OCI-LY7 (cell line): Measurements from ENCODE around the gene DOHH. TPM values are rescaled to one million over a fixed set of nuclear protein-coding genes. Genes with fewer than 3 reads are reported as not detected.

ENCODE experiments used
- BruUV-seq: library from RNA; stranded (reverse); fragments of 400-500 nt; replicated peaks from 2 replicates; lab custom pipeline; 2021; lab: Mats Ljungman, UMichigan
- CTCF ChIA-PET: fragments of 300-600 bp; sonication (Branson Sonifier 250); formaldehyde crosslinking; loops from one replicate; lab custom pipeline; 2022; ENCODE audit warnings: antibody characterized with exemption; ENCODE audit not compliant: unreplicated experiment; lab: Charles Lee
- POLR2A ChIA-PET: fragments of 300-600 bp; sonication (Branson Sonifier 250); formaldehyde crosslinking; loops from one replicate; lab custom pipeline; 2022; ENCODE audit warnings: antibody characterized with exemption; lab: Charles Lee
- DNase-seq: peaks from one replicate; pipeline ENCODE4 v3.0.0-alpha.2; 2015; ENCODE audit warnings: low spot score
- H2AFZ ChIP-seq: fragments of 200-600 bp; sonication (generic), shearing (Covaris generic); 2 replicates; pipeline ENCODE4 v1.6.1; 2014; ENCODE audit warnings: mild to moderate bottlenecking, antibody characterized with exemption, low read length, moderate library complexity
- H3K27ac ChIP-seq: fragments of 200-600 bp; sonication (generic); 2 replicates; pipeline ENCODE4 v1.5.1; 2014; ENCODE audit warnings: mixed run types, low read depth, mild to moderate bottlenecking, moderate library complexity, low read length, inconsistent platforms; ENCODE audit not compliant: poor library complexity, severe bottlenecking
- H3K36me3 ChIP-seq: fragments of 200-600 bp; sonication (generic); 2 replicates; pipeline ENCODE4 v1.6.1; 2014; ENCODE audit warnings: mild to moderate bottlenecking, antibody characterized with exemption, low read length, moderate library complexity, mixed read lengths; ENCODE audit not compliant: insufficient read depth
- H3K4me1 ChIP-seq: fragments of 200-600 bp; sonication (generic); 2 replicates; pipeline ENCODE4 v1.5.1; 2014; ENCODE audit warnings: mild to moderate bottlenecking, low read length; ENCODE audit not compliant: insufficient read depth, poor library complexity, severe bottlenecking
- H3K4me2 ChIP-seq: fragments of 200-600 bp; sonication (generic); 2 replicates; pipeline ENCODE4 v1.6.1; 2014; ENCODE audit warnings: mild to moderate bottlenecking, low read length
- H3K4me3 ChIP-seq: fragments of 200-600 bp; sonication (generic); 2 replicates; pipeline ENCODE4 v1.5.1; 2014; ENCODE audit warnings: mild to moderate bottlenecking, low read depth, low read length; ENCODE audit not compliant: poor library complexity, severe bottlenecking
- H3K79me2 ChIP-seq: fragments of 200-600 bp; sonication (generic); 2 replicates; pipeline ENCODE4 v1.6.1; 2016; ENCODE audit warnings: low read depth, mild to moderate bottlenecking, low read length, moderate library complexity, mixed read lengths; ENCODE audit not compliant: insufficient read depth
- H3K9me2 ChIP-seq: fragments of 200-600 bp; sonication (generic); 2 replicates; pipeline ENCODE4 v1.6.1; 2016; ENCODE audit warnings: mild to moderate bottlenecking, low read length, mixed read lengths; ENCODE audit not compliant: insufficient read depth
- H3K9me3 ChIP-seq: fragments of 200-600 bp; sonication (generic); 2 replicates; pipeline ENCODE4 v1.6.1; 2014; ENCODE audit warnings: mild to moderate bottlenecking, mixed run types, low read length, mixed read lengths
- H4K20me1 ChIP-seq: fragments of 200-600 bp; sonication (generic); 2 replicates; pipeline ENCODE4 v1.6.1; 2014; ENCODE audit warnings: mild to moderate bottlenecking, antibody characterized with exemption, low read length, moderate library complexity, mixed read lengths; ENCODE audit not compliant: insufficient read depth
- EZH2phosphoT487 ChIP-seq: fragments of 200-600 bp; sonication (generic); IDR thresholded peaks from 2 replicates; pipeline ENCODE4 v1.6.1; 2018; ENCODE audit warnings: low read depth, borderline replicate concordance, mild to moderate bottlenecking, mixed run types, antibody characterized with exemption, low read length, moderate library complexity, mixed read lengths
- intact Hi-C: fragments of 100-400 bp; cut with micrococcal nuclease; formaldehyde crosslinking; loops from one replicate; pipeline ENCODE4 v1.10.0; 2022; ENCODE audit not compliant: unreplicated experiment
- total RNA-seq, 2 experiments: library from RNA; depleted of rRNA in 1 of 2; stranded (reverse); fragments of >200 nt in 1 of 2; shearing (Covaris generic) in 1 of 2; gene quantifications; 2 replicates each; pipeline ENCODE4 v1.2.3, GENCODE V29; 2014 to 2022
- TF ChIP-seq, protein P1 (sequence below): fragments of 200-600 bp; sonication (generic); conservative IDR thresholded peaks from 2 replicates; pipeline ENCODE4 v1.5.1; 2014; ENCODE audit warnings: mild to moderate bottlenecking, antibody characterized with exemption, low read length, moderate library complexity, mixed read lengths

Gene DOHH
- total RNA-seq, 2 experiments from 2014 or later = 11.3 to 13.1 TPM

- CTCF ChIA-PET = no interaction called here
- no TSS peak for BruUV-seq
- DNase-seq = no peak
Measured at GRCh38 chr19:3548606-3549005, 48.1 kb upstream of the DOHH start.

DNA sequence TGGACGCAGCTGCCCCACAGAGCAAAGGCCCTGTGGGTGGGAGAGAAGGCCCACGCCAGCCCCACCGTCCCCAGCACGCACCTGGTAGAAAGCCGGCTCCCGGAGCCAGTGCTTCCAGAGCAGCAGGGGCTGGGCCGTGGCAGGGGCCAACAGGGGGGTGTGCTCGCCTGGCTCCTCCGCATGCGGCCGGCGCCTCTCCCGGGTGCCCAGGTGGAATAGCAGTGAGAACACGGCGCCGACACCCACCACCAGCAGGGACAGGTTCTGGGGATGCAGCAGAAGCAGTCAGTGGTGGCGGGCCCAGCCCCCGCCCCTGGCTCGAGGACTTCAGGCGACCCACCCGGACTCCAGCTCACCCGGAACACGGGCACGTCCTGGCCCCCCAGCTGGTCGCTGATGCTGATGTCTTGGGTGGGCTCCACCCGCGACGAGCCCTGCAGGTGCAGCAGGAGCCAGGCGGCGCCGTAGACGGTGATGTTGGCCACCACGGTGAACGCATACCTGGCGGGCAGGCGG is 47.4 kb upstream of the DOHH start:
- Histone ChIP-seq H3K4me1 (peaks cover 5% of the 10 kb centered on the region), H3K27ac (no peak overlapping the region), H3K4me2 (no peak overlapping the region), H3K79me2 (peaks cover 4% of the 10 kb centered on the region; the same call in 1 of the 2 replicates), H3K36me3 (peaks cover 44% of the 10 kb centered on the region; the same call in 1 of the 2 replicates), H4K20me1 (no peaks in the 10 kb centered on the region), H3K9me2 (no peaks in the 10 kb centered on the region), H3K9me3 (no peaks in the 10 kb centered on the region), H2AFZ (no peak overlapping the region), H3K4me3 (no peak overlapping the region)
- CTCF ChIA-PET = no interaction called here
- POLR2A ChIA-PET = no interaction called here
- intact Hi-C loops = loop anchor here (5.0 kb wide), 2 partner anchors 69 to 159 kb away; partner anchors contain the start of gene TJP3
- TF ChIP-seq, protein P1, sequence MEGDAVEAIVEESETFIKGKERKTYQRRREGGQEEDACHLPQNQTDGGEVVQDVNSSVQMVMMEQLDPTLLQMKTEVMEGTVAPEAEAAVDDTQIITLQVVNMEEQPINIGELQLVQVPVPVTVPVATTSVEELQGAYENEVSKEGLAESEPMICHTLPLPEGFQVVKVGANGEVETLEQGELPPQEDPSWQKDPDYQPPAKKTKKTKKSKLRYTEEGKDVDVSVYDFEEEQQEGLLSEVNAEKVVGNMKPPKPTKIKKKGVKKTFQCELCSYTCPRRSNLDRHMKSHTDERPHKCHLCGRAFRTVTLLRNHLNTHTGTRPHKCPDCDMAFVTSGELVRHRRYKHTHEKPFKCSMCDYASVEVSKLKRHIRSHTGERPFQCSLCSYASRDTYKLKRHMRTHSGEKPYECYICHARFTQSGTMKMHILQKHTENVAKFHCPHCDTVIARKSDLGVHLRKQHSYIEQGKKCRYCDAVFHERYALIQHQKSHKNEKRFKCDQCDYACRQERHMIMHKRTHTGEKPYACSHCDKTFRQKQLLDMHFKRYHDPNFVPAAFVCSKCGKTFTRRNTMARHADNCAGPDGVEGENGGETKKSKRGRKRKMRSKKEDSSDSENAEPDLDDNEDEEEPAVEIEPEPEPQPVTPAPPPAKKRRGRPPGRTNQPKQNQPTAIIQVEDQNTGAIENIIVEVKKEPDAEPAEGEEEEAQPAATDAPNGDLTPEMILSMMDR = peak; percentile 6; the same call in 1 of the 2 replicates
- no peak for TF ChIP-seq EZH2phosphoT487
- no peak for DNase-seq
- BruUV-seq = no TSS peak

More at GRCh38 chr19:3548606-3549005, 48.1 kb upstream of the DOHH start:
- TF ChIP-seq, protein P1 = no peak
- TF ChIP-seq EZH2phosphoT487 = no peak
- H3K4me2 ChIP-seq = no peak overlapping the region
- no peak overlapping the region for H3K4me3 ChIP-seq
- intact Hi-C loops = loop anchor here (5.0 kb wide), 2 partner anchors 69 to 159 kb away; partner anchors contain the start of gene TJP3
- H3K9me2 ChIP-seq = no peaks in the 10 kb centered on the region
- H2AFZ ChIP-seq = no peak overlapping the region
- peaks cover 41% of the 10 kb centered on the region; the same call in 1 of the 2 replicates for H3K36me3 ChIP-seq
- H3K79me2 ChIP-seq = peaks cover 8% of the 10 kb centered on the region; the same call in 1 of the 2 replicates
- peaks cover 13% of the 10 kb centered on the region for H3K4me1 ChIP-seq
- H3K9me3 ChIP-seq = no peaks in the 10 kb centered on the region
- POLR2A ChIA-PET = no interaction called here
- H4K20me1 ChIP-seq = no peaks in the 10 kb centered on the region
- H3K27ac ChIP-seq = no peak overlapping the region

DNA sequence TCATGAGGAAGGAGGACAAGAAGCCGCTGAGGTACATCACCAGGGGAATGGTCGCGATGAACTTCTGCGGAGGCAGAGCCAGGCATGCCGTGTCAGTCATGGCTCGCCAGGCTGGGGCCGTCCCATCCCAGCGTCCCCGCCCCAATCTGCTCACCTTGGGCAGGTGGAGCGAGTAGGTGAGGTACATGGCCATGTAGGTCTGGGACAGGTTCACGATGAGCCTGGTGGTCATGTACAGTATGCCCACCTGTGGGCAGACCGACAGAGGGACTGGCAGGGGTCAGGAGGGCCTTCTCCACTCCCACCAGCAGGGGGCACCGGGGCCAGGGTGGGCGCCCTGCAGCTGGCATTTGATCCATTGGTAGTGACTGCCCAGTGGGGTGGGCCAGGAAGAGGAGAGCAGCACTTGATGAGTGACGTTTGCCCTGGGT is 46.8 kb upstream of the DOHH start:
- POLR2A ChIA-PET = no interaction called here
- Histone ChIP-seq H4K20me1 (no peaks in the 10 kb centered on the region), H3K9me2 (no peaks in the 10 kb centered on the region), H3K36me3 (peaks cover 49% of the 10 kb centered on the region; the same call in 1 of the 2 replicates), H2AFZ (no peak overlapping the region), H3K9me3 (no peaks in the 10 kb centered on the region), H3K27ac (no peak overlapping the region), H3K4me1 (no peaks in the 10 kb centered on the region), H3K4me2 (no peak overlapping the region), H3K79me2 (no peaks in the 10 kb centered on the region), H3K4me3 (no peak overlapping the region)
- TF ChIP-seq EZH2phosphoT487 = no peak
- TF ChIP-seq, protein P1 = peak; percentile 74
- no TSS peak for BruUV-seq
- peak; percentile 34 for DNase-seq
- CTCF ChIA-PET = no interaction called here
- intact Hi-C loops = loop anchor here (5.0 kb wide), 2 partner anchors 70 to 160 kb away; partner anchors contain the start of gene TJP3
